Measurements from ENCODE around the gene ZFPM1. TPM values are rescaled to one million over a fixed set of nuclear protein-coding genes. Genes with fewer than 3 reads are reported as not detected.

Gene ZFPM1
- total RNA-seq, 1 experiment from 2014 or later = 3.9 TPM

- Histone ChIP-seq H3K4me1 (ENCODE audit: control insufficient read depth, insufficient read depth, low read length) (no peaks in the 10 kb centered on the region), H3K27ac (ENCODE audit: low read length) (no peak overlapping the region), H3K4me3 (ENCODE audit: low read depth in 2 of 2, low read length in 2 of 2) (no peak overlapping the region), H3K27me3 (ENCODE audit: control insufficient read depth, insufficient read depth, low read length) (no peaks in the 10 kb centered on the region), H3K9me3 (ENCODE audit: control insufficient read depth, insufficient read depth, low read depth, low read length) (no peaks in the 10 kb centered on the region), H3K36me3 (ENCODE audit: control insufficient read depth, insufficient read depth, low read length) (no peaks in the 10 kb centered on the region; the same call in 1 of the 2 replicates)
- POLR2A ChIA-PET = no interaction called here
- CTCF ChIA-PET = no interaction called here
- TF ChIP-seq CTCF (IDR thresholded peaks at IDR 0.05) (no peak), TCF7L2 (IDR thresholded peaks at IDR 0.05; ENCODE audit: low read depth, low read length) (no peak)
- in situ Hi-C loops (cut with HindIII; ENCODE audit: low pct_unique_long_range_greater_than_20kb, low sequenced_read_pairs) (no loop called here), intact Hi-C loops (cut with micrococcal nuclease; ENCODE audit: unreplicated experiment) (no loop called here)
- no TSS peak for BruUV-seq (replicated peaks)
- DNase-seq (ENCODE audit: low read depth, low spot score) (no peak), ATAC-seq (no peak)
Observed at GRCh38 chr16:88534638-88535190, 81.6 kb downstream of the ZFPM1 start.

- no peak overlapping the region for H3K27ac ChIP-seq (ENCODE audit: low read length)
- intact Hi-C loops (cut with micrococcal nuclease; ENCODE audit: unreplicated experiment) = no loop called here
- no peak overlapping the region for H3K4me3 ChIP-seq (ENCODE audit: low read depth in 2 of 2, low read length in 2 of 2)
- ChIA-PET CTCF (no interaction called here), POLR2A (no interaction called here)
- ATAC-seq = no peak
- in situ Hi-C loops (cut with HindIII; ENCODE audit: low pct_unique_long_range_greater_than_20kb, low sequenced_read_pairs) = no loop called here
- TF ChIP-seq SIN3A (IDR thresholded peaks at IDR 0.05; ENCODE audit: borderline replicate concordance, insufficient read depth, low read depth, low read length) (no peak), TCF7L2 (IDR thresholded peaks at IDR 0.05; ENCODE audit: low read depth, low read length) (no peak), CTCF (IDR thresholded peaks at IDR 0.05) (no peak), POLR2AphosphoS5 (IDR thresholded peaks at IDR 0.05; ENCODE audit: low read depth, low read length) (no peak), REST (IDR thresholded peaks at IDR 0.05; ENCODE audit: insufficient read depth in 1 of 2, low read depth in 2 of 2, low read length in 1 of 2) (no peak)
- H3K9me3 ChIP-seq (ENCODE audit: control insufficient read depth, insufficient read depth, low read depth, low read length) = no peaks in the 10 kb centered on the region
- BruUV-seq (replicated peaks) = no TSS peak
- no peaks in the 10 kb centered on the region for H3K27me3 ChIP-seq (ENCODE audit: control insufficient read depth, insufficient read depth, low read length)
- H3K36me3 ChIP-seq (ENCODE audit: control insufficient read depth, insufficient read depth, low read length) = no peaks in the 10 kb centered on the region; the same call in 1 of the 2 replicates
- no peak for DNase-seq (ENCODE audit: low read depth, low spot score)
- no peaks in the 10 kb centered on the region for H3K4me1 ChIP-seq (ENCODE audit: control insufficient read depth, insufficient read depth, low read length)
Observed at GRCh38 chr16:88535191-88535856, 82.2 kb downstream of the ZFPM1 start.

All from Panc1 (cell line).